ENCODE results near the gene AGBL4. TPM values are rescaled to one million over a fixed set of nuclear protein-coding genes. Genes with fewer than 3 reads are reported as not detected.

Gene AGBL4
- total and polyA plus RNA-seq, 2 of the 4 experiments (the other 2 are of a cell fraction), result not detected

DNA sequence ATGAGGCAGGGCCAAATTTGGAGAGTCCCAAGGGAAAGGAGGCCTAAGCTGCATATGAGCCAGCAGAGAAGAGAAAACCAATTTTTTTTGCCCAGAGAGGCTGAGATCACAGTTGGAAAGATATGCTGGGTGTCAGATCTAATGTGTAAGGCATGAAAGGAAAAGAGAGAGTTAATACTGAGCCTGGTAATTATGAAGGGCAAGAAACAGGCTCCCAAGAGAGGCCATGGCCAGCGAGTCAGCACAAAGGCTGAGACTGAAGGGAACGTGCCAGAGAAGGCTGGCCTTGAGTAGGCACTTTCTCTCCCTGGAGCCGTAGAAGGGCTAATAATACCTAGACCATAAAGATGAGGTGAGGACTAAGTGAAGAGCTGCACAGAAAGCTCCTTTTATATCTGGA, 1215.3 kb downstream of the AGBL4 start:
- WGBS, 2 experiments (ENCODE audit: extremely low coverage in 2 of 2, insufficient read length in 1 of 2), result no CpG with 5 or more reads among the region's 3 CpGs
- Histone ChIP-seq H3K9me3 (ENCODE audit: control insufficient read depth, insufficient read depth, low read length) (no peaks in the 10 kb centered on the region), H3K14ac (replicated peaks; ENCODE audit: low read depth, low read length) (no peak overlapping the region), H2AK9ac (replicated peaks; ENCODE audit: low read depth, low read length, poor library complexity) (no peak overlapping the region), H3K27me3 (ENCODE audit: control insufficient read depth, insufficient read depth, low read length) (no peaks in the 10 kb centered on the region), H2AK5ac (ENCODE audit: low read depth, low read length) (no peak overlapping the region), H3K27ac (ENCODE audit: insufficient read depth, low read length) (no peak overlapping the region), H3K4me2 (ENCODE audit: low read depth, low read length) (no peak overlapping the region), H2BK120ac (ENCODE audit: low read depth, low read length) (no peak overlapping the region), H3K4ac (ENCODE audit: low read depth, low read length) (no peak overlapping the region), H3K18ac (ENCODE audit: low read depth, low read length) (no peak overlapping the region), H3K4me3 (ENCODE audit: insufficient read depth, low read depth, low read length) (no peak overlapping the region), H4K5ac (ENCODE audit: low read depth, low read length) (no peak overlapping the region), H3K4me1 (ENCODE audit: control insufficient read depth, insufficient read depth, low read length) (no peaks in the 10 kb centered on the region), H2BK5ac (ENCODE audit: low read depth, low read length, poor library complexity, severe bottlenecking) (no peak overlapping the region), H3K23ac (ENCODE audit: low read depth, low read length) (no peak overlapping the region), H3K9me1 (ENCODE audit: insufficient read depth, low read length) (no peaks in the 10 kb centered on the region), H3K56ac (ENCODE audit: extremely low read depth, insufficient read depth, low read length) (no peak overlapping the region), H3K79me1 (ENCODE audit: low read depth in 1 of 2, low read length in 2 of 2) (no peaks in the 10 kb centered on the region), H2AFZ (replicated peaks; ENCODE audit: low read length, poor library complexity) (no peak overlapping the region), H4K91ac (ENCODE audit: insufficient read depth, low read depth, low read length) (no peak overlapping the region), H2BK15ac (ENCODE audit: low read depth, low read length) (no peak overlapping the region), H3K36me3 (ENCODE audit: control insufficient read depth, insufficient read depth, low read length) (no peaks in the 10 kb centered on the region), H4K8ac (ENCODE audit: low read depth in 2 of 2, low read length in 2 of 2) (no peak overlapping the region), H3K9ac (ENCODE audit: low read depth, low read length) (no peak overlapping the region), H4K20me1 (ENCODE audit: insufficient read depth, low read length) (no peaks in the 10 kb centered on the region), H2BK20ac (ENCODE audit: low read depth, low read length) (no peak overlapping the region)
- ATAC-seq (ENCODE audit: low read depth) (no peak), DNase-seq (no peak)
- TF ChIP-seq, protein P1, sequence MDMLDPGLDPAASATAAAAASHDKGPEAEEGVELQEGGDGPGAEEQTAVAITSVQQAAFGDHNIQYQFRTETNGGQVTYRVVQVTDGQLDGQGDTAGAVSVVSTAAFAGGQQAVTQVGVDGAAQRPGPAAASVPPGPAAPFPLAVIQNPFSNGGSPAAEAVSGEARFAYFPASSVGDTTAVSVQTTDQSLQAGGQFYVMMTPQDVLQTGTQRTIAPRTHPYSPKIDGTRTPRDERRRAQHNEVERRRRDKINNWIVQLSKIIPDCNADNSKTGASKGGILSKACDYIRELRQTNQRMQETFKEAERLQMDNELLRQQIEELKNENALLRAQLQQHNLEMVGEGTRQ (IDR thresholded peaks at IDR 0.05; ENCODE audit: low read depth, low read length), result no peak
- no peak for TF ChIP-seq CEBPB (IDR thresholded peaks at IDR 0.05; ENCODE audit: low read depth, low read length)
- TF ChIP-seq RFX5 (IDR thresholded peaks at IDR 0.05; ENCODE audit: low read depth, low read length), result no peak
- TF ChIP-seq MAFK (IDR thresholded peaks at IDR 0.05; ENCODE audit: low read depth, low read length), result no peak
- TF ChIP-seq, protein P2, sequence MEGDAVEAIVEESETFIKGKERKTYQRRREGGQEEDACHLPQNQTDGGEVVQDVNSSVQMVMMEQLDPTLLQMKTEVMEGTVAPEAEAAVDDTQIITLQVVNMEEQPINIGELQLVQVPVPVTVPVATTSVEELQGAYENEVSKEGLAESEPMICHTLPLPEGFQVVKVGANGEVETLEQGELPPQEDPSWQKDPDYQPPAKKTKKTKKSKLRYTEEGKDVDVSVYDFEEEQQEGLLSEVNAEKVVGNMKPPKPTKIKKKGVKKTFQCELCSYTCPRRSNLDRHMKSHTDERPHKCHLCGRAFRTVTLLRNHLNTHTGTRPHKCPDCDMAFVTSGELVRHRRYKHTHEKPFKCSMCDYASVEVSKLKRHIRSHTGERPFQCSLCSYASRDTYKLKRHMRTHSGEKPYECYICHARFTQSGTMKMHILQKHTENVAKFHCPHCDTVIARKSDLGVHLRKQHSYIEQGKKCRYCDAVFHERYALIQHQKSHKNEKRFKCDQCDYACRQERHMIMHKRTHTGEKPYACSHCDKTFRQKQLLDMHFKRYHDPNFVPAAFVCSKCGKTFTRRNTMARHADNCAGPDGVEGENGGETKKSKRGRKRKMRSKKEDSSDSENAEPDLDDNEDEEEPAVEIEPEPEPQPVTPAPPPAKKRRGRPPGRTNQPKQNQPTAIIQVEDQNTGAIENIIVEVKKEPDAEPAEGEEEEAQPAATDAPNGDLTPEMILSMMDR (conservative IDR thresholded peaks at IDR 0.05; ENCODE audit: low read depth, low read length), result no peak
- intact Hi-C loops (cut with micrococcal nuclease), result no loop called here
- CTCF ChIA-PET, result no interaction called here
- in situ Hi-C loops (cut with MboI; ENCODE audit: low sequenced_read_pairs), result no loop called here
- BruUV-seq (replicated peaks), result no TSS peak
- dilution Hi-C loops (cut with HindIII; ENCODE audit: low sequenced_read_pairs, unreplicated experiment), result no loop called here
- POLR2A ChIA-PET (ENCODE audit: unreplicated experiment), result no interaction called here
